ENCODE measurements around the gene CDCP1. TPM values are rescaled to one million over a fixed set of nuclear protein-coding genes. Genes with fewer than 3 reads are reported as not detected.

CDCP1 gene
- total and polyA plus RNA-seq, 7 donors = 0.01 to 1.4 (median 0.27) TPM

DNA sequence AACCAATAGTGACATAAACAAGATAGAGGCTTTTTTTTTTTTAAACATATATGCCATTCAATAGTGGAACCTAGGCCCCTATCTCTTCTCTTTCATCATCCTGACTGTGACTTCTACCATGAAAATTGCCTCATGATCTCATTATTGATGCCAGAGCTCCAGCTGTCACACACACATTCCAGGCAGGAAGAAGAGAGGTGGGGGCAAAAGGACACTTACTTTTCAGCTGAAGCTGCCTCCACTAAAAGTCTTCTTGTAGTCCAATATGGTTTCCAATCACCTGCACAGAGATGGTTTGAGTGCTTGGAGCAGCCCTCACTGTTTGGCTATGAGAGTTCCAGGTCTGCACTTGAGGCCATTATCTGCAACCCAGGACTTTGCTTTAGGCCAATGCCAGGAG is 75.1 kb downstream of the CDCP1 start:
- Histone ChIP-seq H3K4me1 (no peaks in the 10 kb centered on the region), H3K9me3 (no peaks in the 10 kb centered on the region), H3K4me3 (no peak overlapping the region), H3K27ac (no peak overlapping the region), H3K27me3 (ENCODE audit: insufficient read depth in 3 of 3, low read length in 2 of 3) (no peaks in the 10 kb centered on the region), H3K36me3 (ENCODE audit: insufficient read depth in 1 of 2, low read depth in 1 of 2) (no peaks in the 10 kb centered on the region)
- no peak for ATAC-seq
- intact Hi-C loops (cut with DNase I) = no loop called here
- TF ChIP-seq, protein P1, sequence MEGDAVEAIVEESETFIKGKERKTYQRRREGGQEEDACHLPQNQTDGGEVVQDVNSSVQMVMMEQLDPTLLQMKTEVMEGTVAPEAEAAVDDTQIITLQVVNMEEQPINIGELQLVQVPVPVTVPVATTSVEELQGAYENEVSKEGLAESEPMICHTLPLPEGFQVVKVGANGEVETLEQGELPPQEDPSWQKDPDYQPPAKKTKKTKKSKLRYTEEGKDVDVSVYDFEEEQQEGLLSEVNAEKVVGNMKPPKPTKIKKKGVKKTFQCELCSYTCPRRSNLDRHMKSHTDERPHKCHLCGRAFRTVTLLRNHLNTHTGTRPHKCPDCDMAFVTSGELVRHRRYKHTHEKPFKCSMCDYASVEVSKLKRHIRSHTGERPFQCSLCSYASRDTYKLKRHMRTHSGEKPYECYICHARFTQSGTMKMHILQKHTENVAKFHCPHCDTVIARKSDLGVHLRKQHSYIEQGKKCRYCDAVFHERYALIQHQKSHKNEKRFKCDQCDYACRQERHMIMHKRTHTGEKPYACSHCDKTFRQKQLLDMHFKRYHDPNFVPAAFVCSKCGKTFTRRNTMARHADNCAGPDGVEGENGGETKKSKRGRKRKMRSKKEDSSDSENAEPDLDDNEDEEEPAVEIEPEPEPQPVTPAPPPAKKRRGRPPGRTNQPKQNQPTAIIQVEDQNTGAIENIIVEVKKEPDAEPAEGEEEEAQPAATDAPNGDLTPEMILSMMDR (IDR thresholded peaks at IDR 0.05) = no peak
- no peak for DNase-seq

DNA sequence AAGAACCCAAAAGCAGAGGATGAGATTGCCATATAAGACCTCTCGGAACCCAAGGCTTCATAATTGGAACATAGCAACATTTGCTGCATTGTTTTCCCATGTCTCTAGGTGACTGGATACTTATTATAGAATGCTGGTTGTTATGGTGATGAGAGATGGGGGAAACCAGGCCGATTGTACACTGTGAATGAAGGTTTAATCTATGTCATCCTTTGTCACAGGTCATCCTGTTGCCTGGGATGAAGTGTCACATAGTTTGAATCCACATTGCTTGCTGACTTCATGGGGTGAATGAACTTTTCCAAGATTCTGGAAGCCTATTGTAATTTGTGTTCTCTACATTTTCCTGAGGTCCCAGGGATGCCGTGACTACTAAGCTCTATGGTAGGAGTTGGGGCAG is 78.2 kb downstream of the CDCP1 start:
- DNase-seq = no peak
- Histone ChIP-seq H3K36me3 (ENCODE audit: insufficient read depth in 1 of 2, low read depth in 1 of 2) (no peaks in the 10 kb centered on the region), H3K4me3 (no peak overlapping the region), H3K27ac (no peak overlapping the region), H3K4me1 (peaks cover 7% of the 10 kb centered on the region), H3K27me3 (ENCODE audit: insufficient read depth in 3 of 3, low read length in 2 of 3) (no peaks in the 10 kb centered on the region), H3K9me3 (no peaks in the 10 kb centered on the region)
- no peak for ATAC-seq
- intact Hi-C loops (cut with DNase I) = no loop called here
- 72 to 77% (median 77%) methylated on average over 3 of the region's 3 CpGs for WGBS, 3 donors
- TF ChIP-seq, protein P1 (IDR thresholded peaks at IDR 0.05) = no peak

DNA sequence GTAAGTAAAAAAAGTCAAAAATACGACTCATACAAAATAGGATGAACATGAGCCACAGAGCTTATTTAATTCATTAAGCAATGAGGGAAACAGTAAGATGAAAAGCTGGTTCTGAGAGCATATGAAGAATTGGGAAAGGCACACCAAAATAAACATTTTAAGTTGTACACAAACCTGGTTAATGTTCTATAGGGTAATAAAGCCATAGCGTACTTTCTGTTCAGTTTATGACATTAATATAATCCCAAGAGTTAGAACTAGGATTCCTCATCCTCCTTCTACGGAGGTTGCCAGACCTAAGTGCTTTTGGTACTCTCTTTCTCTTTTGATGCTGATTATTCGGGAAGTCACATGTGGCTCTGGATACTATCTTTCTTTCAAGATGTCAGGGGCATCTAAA is 78.7 kb downstream of the CDCP1 start:
- Histone ChIP-seq H3K4me3 (no peak overlapping the region), H3K27me3 (ENCODE audit: insufficient read depth in 3 of 3, low read length in 2 of 3) (no peaks in the 10 kb centered on the region), H3K27ac (no peak overlapping the region), H3K36me3 (ENCODE audit: insufficient read depth in 1 of 2, low read depth in 1 of 2) (no peaks in the 10 kb centered on the region), H3K9me3 (no peaks in the 10 kb centered on the region), H3K4me1 (peaks cover 7% of the 10 kb centered on the region)
- DNase-seq = no peak
- TF ChIP-seq, protein P1 (IDR thresholded peaks at IDR 0.05) = no peak
- 74 to 83% (median 79%) methylated on average over 3 of the region's 4 CpGs for WGBS, 3 donors
- no peak for ATAC-seq
- intact Hi-C loops (cut with DNase I) = no loop called here

DNA sequence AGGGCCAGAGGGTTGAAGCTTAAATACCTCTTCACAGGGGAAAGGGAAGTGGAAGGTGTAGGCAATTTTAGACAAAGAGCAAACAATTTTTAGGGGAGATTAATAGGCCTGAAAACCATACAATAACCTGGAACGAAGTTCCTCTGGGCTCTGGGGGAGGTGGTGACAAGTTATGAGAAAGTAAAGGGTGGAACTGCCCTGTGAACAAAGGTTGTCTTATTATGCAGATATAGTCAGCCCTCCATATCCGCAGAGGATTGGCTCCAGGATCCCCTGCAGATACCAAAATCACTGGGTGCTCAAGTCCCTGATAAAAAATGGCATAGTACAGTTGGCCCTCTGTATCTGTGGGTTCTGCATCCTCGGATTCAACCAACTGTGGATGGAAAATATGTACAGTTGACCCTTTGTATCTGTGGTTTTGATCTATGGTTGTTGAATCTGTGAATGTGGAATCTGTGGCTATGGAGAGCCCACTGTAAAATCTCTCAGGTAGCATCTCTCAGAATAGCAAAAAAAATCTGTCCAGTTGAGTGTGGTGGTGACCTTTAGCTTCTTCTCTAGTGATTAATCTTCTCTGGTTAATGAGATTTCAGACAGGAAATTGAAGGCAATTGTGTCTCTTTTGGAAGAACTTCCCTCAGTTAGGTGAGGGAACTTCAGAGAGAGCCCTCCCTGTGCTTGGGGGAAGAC is 79.9 kb downstream of the CDCP1 start:
- Histone ChIP-seq H3K27ac (no peak overlapping the region), H3K4me3 (no peak overlapping the region), H3K9me3 (no peaks in the 10 kb centered on the region), H3K27me3 (ENCODE audit: insufficient read depth in 3 of 3, low read length in 2 of 3) (no peaks in the 10 kb centered on the region), H3K36me3 (ENCODE audit: insufficient read depth in 1 of 2, low read depth in 1 of 2) (no peaks in the 10 kb centered on the region), H3K4me1 (peaks cover 7% of the 10 kb centered on the region)
- ATAC-seq = no peak
- TF ChIP-seq, protein P1 (IDR thresholded peaks at IDR 0.05) = no peak
- no peak for DNase-seq
- intact Hi-C loops (cut with DNase I) = no loop called here
- 85 to 93% (median 90%) methylated on average over 3 of the region's 3 CpGs for WGBS, 3 donors

DNA sequence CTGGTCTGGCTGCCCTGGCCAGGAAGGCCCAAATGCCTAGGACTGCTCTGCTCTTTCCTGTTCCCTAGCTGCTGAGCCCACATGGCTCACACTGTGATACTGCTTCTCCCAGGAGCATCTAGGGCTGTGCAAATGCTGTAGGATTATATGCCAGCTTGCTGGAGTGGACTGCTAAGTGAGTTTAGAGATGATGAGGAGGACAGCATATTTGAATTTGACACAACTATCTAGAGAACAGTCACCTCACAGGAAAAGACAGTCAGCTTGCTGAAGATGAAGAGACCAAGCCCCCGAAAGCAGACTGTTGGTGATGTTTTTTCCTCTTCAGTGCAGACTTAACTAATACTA is 80.8 kb downstream of the CDCP1 start:
- intact Hi-C loops (cut with DNase I) = no loop called here
- Histone ChIP-seq H3K4me3 (no peak overlapping the region), H3K9me3 (no peaks in the 10 kb centered on the region), H3K4me1 (peaks cover 7% of the 10 kb centered on the region), H3K27me3 (ENCODE audit: insufficient read depth in 3 of 3, low read length in 2 of 3) (no peaks in the 10 kb centered on the region), H3K36me3 (ENCODE audit: insufficient read depth in 1 of 2, low read depth in 1 of 2) (no peaks in the 10 kb centered on the region), H3K27ac (peak overlapping the region; percentile 40)
- no peak for DNase-seq
- ATAC-seq = peak in 1 of 4 donors; percentile 9
- TF ChIP-seq, protein P1 (IDR thresholded peaks at IDR 0.05) = no peak
- WGBS, 3 donors = 95 to 100% (median 98%) methylated on average over 1 of the region's 1 CpG

All from psoas muscle (tissue), 8 donors.